H1 (cell line): ENCODE data around the gene ZNF516. TPM values are rescaled to one million over a fixed set of nuclear protein-coding genes. Genes with fewer than 3 reads are reported as not detected.

Experiments
- CTCF ChIA-PET: fragments of 300-600 bp; sonication (Branson Sonifier 250); formaldehyde crosslinking; loops from one replicate; lab custom pipeline; 2021; ENCODE audit not compliant: partially characterized antibody; lab: Charles Lee
- POLR2A ChIA-PET: fragments of 300-600 bp; sonication (Branson Sonifier 250); formaldehyde crosslinking; loops from one replicate; lab custom pipeline; 2021; ENCODE audit warnings: inconsistent platforms; ENCODE audit not compliant: partially characterized antibody; lab: Charles Lee
- DNase-seq, 2 experiments: peaks; one replicate each; pipeline versions ENCODE4 v3.0.0 to v3.0.0-alpha.2; 2010 to 2022; ENCODE audit warnings: low spot score in 2 of 2, low read depth in 1 of 2, mixed read lengths in 1 of 2
- FAIRE-seq: peaks from 2 replicates; lab custom pipeline; 2011; peaks lifted over from hg19 to GRCh38; lab: Jason Lieb, UNC
- H2AFZ ChIP-seq: 2 replicates; pipeline ENCODE4 v1.8.1; 2012; ENCODE audit warnings: low read length, inconsistent platforms
- H2AK5ac ChIP-seq: 2 replicates; pipeline ENCODE4 v1.6.1; 2013; ENCODE audit warnings: low read depth, low read length
- H2BK120ac ChIP-seq: replicated peaks from 2 replicates; pipeline ENCODE3; 2013; ENCODE audit warnings: low read depth, low read length, inconsistent platforms
- H2BK12ac ChIP-seq: 2 replicates; pipeline ENCODE4 v1.6.1; 2013; ENCODE audit warnings: low read depth, low read length
- H2BK15ac ChIP-seq: 2 replicates; pipeline ENCODE4 v1.6.1; 2013; ENCODE audit warnings: low read length
- H2BK20ac ChIP-seq: 2 replicates; pipeline ENCODE4 v1.6.1; 2013; ENCODE audit warnings: low read length
- H2BK5ac ChIP-seq: 2 replicates; pipeline ENCODE4 v1.6.1; 2013; ENCODE audit warnings: low read depth, low read length
- H3K14ac ChIP-seq: 2 replicates; pipeline ENCODE4 v1.6.1; 2013; ENCODE audit warnings: inconsistent platforms; ENCODE audit not compliant: insufficient read length
- H3K18ac ChIP-seq: 2 replicates; pipeline ENCODE4 v1.6.1; 2013; ENCODE audit warnings: low read length; ENCODE audit errors: extremely low read depth
- H3K23ac ChIP-seq: 2 replicates; pipeline ENCODE4 v1.6.1; 2013; ENCODE audit warnings: inconsistent platforms; ENCODE audit not compliant: insufficient read length
- H3K23me2 ChIP-seq: 2 replicates; pipeline ENCODE4 v1.6.1; 2013; ENCODE audit warnings: low read depth, low read length
- H3K27ac ChIP-seq: 2 replicates; pipeline ENCODE4 v1.6.1; 2011; ENCODE audit warnings: low read depth, low read length, inconsistent platforms
- H3K27me3 ChIP-seq, 4 experiments: replicated peaks in 1 of 4; 1 replicate in 1 of 4; 2 replicates in 3 of 4; pipeline versions ENCODE4 v1.6.1 to v1.8.1; 2011 to 2013; ENCODE audit warnings: low read length in 3 of 4, mild to moderate bottlenecking in 3 of 4, inconsistent platforms in 2 of 4, mixed read lengths in 2 of 4, moderate library complexity in 1 of 4; ENCODE audit not compliant: control insufficient read depth in 3 of 4, insufficient read depth in 3 of 4; ENCODE audit errors: extremely low read depth in 1 of 4
- H3K36me3 ChIP-seq, 4 experiments: 2 replicates each; pipeline versions ENCODE4 v1.6.1 to v1.8.1; 2011 to 2013; ENCODE audit warnings: mild to moderate bottlenecking in 4 of 4, low read length in 3 of 4, moderate library complexity in 2 of 4, control low read depth in 1 of 4, inconsistent platforms in 1 of 4; ENCODE audit not compliant: insufficient read depth in 4 of 4, control insufficient read depth in 2 of 4
- H3K4ac ChIP-seq: replicated peaks from 2 replicates; pipeline ENCODE3; 2013; ENCODE audit warnings: low read length, low read depth, mixed read lengths, inconsistent platforms; ENCODE audit not compliant: insufficient read length
- H3K4me1 ChIP-seq, 4 experiments: replicated peaks in 1 of 4; 1 replicate in 1 of 4; 2 replicates in 3 of 4; pipeline versions ENCODE4 v1.6.1 to v1.8.1; 2011 to 2013; ENCODE audit warnings: low read length in 3 of 4, inconsistent platforms in 2 of 4, mixed read lengths in 1 of 4; ENCODE audit not compliant: insufficient read depth in 4 of 4, control insufficient read depth in 3 of 4
- H3K4me2 ChIP-seq, 2 experiments: 2 replicates each; pipeline versions ENCODE4 v1.6.1 to v1.8.1; 2011 to 2013; ENCODE audit warnings: low read depth in 2 of 2, low read length in 2 of 2, control low read depth in 1 of 2, inconsistent platforms in 1 of 2, mild to moderate bottlenecking in 1 of 2; ENCODE audit not compliant: insufficient read depth in 1 of 2
- H3K4me3 ChIP-seq, 4 experiments: fragments of 200-600, 300-600 bp in 1 of 4; sonication (generic), shearing (Covaris generic), sonication (Bioruptor Twin) in 1 of 4; 2 replicates each; pipeline versions ENCODE4 v1.5.1 to v1.8.1; 2011 to 2016; ENCODE audit warnings: low read length in 4 of 4, low read depth in 3 of 4, control low read depth in 2 of 4, inconsistent platforms in 2 of 4, mild to moderate bottlenecking in 2 of 4, mixed read lengths in 1 of 4, moderate library complexity in 1 of 4; ENCODE audit not compliant: insufficient read depth in 2 of 4; ENCODE audit errors: extremely low read depth in 1 of 4
- H3K56ac ChIP-seq: replicated peaks from 2 replicates; pipeline ENCODE3; 2013; ENCODE audit warnings: low read depth, mild to moderate bottlenecking, mixed read lengths, low read length, inconsistent platforms; ENCODE audit not compliant: insufficient read length
- H3K79me1 ChIP-seq: 2 replicates; pipeline ENCODE4 v1.6.1; 2013; ENCODE audit warnings: low read depth, low read length, control low read depth
- H3K79me2 ChIP-seq, 2 experiments: 2 replicates each; pipeline versions ENCODE4 v1.6.1 to v1.8.1; 2012 to 2013; ENCODE audit warnings: low read length in 2 of 2, mild to moderate bottlenecking in 2 of 2, inconsistent platforms in 1 of 2; ENCODE audit not compliant: insufficient read depth in 2 of 2, control insufficient read depth in 1 of 2
- H3K9ac ChIP-seq, 4 experiments: replicated peaks in 1 of 4; 1 replicate in 1 of 4; 2 replicates in 3 of 4; pipeline versions ENCODE4 v1.6.1 to v1.8.1; 2011 to 2013; ENCODE audit warnings: low read depth in 3 of 4, low read length in 3 of 4, control low read depth in 2 of 4, mild to moderate bottlenecking in 2 of 4, moderate library complexity in 2 of 4, inconsistent platforms in 1 of 4; ENCODE audit errors: extremely low read depth in 1 of 4
- H3K9me3 ChIP-seq, 2 experiments: 2 replicates each; pipeline versions ENCODE4 v1.6.1 to v1.8.1; 2012 to 2013; ENCODE audit warnings: mild to moderate bottlenecking in 2 of 2, moderate library complexity in 2 of 2, control low read depth in 1 of 2, inconsistent platforms in 1 of 2, low read depth in 1 of 2, low read length in 1 of 2, mixed read lengths in 1 of 2; ENCODE audit not compliant: insufficient read depth in 2 of 2
- H4K20me1 ChIP-seq, 2 experiments: replicated peaks in 1 of 2; 2 replicates each; pipeline versions ENCODE3 to v1.8.1; 2011 to 2013; ENCODE audit warnings: inconsistent platforms in 2 of 2, low read length in 2 of 2, mild to moderate bottlenecking in 1 of 2; ENCODE audit not compliant: insufficient read depth in 2 of 2, control insufficient read depth in 1 of 2
- H4K5ac ChIP-seq: 2 replicates; pipeline ENCODE4 v1.6.1; 2013; ENCODE audit warnings: low read length, low read depth, mixed read lengths, inconsistent platforms; ENCODE audit not compliant: insufficient read length
- H4K8ac ChIP-seq: 2 replicates; pipeline ENCODE4 v1.8.0; 2013; ENCODE audit warnings: mild to moderate bottlenecking, moderate library complexity, low read length, inconsistent platforms; ENCODE audit not compliant: insufficient read depth; ENCODE audit errors: extremely low read depth
- H4K91ac ChIP-seq: replicated peaks from 2 replicates; pipeline ENCODE3; 2013; ENCODE audit warnings: low read length, mixed read lengths, inconsistent platforms; ENCODE audit not compliant: insufficient read length
- BRCA1 ChIP-seq: IDR thresholded peaks from 2 replicates; pipeline ENCODE4 v1.6.1; 2012; ENCODE audit warnings: low read depth, low read length, improper control_type of control experiment
- CEBPB ChIP-seq: IDR thresholded peaks from 2 replicates; pipeline ENCODE4 v1.6.1; 2012; ENCODE audit warnings: low read depth, low read length
- CREB1 ChIP-seq: IDR thresholded peaks from 2 replicates; pipeline ENCODE4 v1.6.1; 2012; ENCODE audit warnings: inconsistent platforms
- EGR1 ChIP-seq: IDR thresholded peaks from 2 replicates; pipeline ENCODE4 v1.6.1; 2011; ENCODE audit warnings: low read depth, low read length, borderline replicate concordance
- HDAC2 ChIP-seq, 2 experiments: fragments of 300-600 bp in 1 of 2; sonication (generic) in 1 of 2; IDR thresholded peaks; 2 replicates each; pipeline ENCODE4 v1.6.1; 2011 to 2012; ENCODE audit warnings: low read depth in 2 of 2, low read length in 2 of 2, mild to moderate bottlenecking in 2 of 2, moderate library complexity in 2 of 2, borderline replicate concordance in 1 of 2, inconsistent platforms in 1 of 2
- KDM5A ChIP-seq: fragments of 200-600 bp; IDR thresholded peaks from 2 replicates; pipeline ENCODE4 v1.7.1; 2012; ENCODE audit warnings: mild to moderate bottlenecking, low read length, inconsistent platforms, mixed read lengths
- MAX ChIP-seq: IDR thresholded peaks from 2 replicates; pipeline ENCODE4 v1.6.1; 2012; ENCODE audit warnings: inconsistent platforms
- POU5F1 ChIP-seq: IDR thresholded peaks from 2 replicates; pipeline ENCODE4 v1.6.1; 2011; ENCODE audit warnings: low read depth, mild to moderate bottlenecking, low read length, moderate library complexity
- RAD21 ChIP-seq, 2 experiments: IDR thresholded peaks in 1 of 2; conservative IDR thresholded peaks in 1 of 2; 2 replicates each; pipeline ENCODE4 v1.6.1; 2011; ENCODE audit warnings: low read depth in 2 of 2, low read length in 2 of 2, improper control_type of control experiment in 1 of 2, inconsistent platforms in 1 of 2, mild to moderate bottlenecking in 1 of 2, moderate library complexity in 1 of 2
- RNF2 ChIP-seq: fragments of 200-900, 300-1000 bp; sonication (generic); IDR thresholded peaks from 2 replicates; pipeline ENCODE4 v1.7.1; 2016; ENCODE audit warnings: borderline replicate concordance, low read depth, mild to moderate bottlenecking, antibody characterized with exemption, low read length; ENCODE audit not compliant: poor library complexity, severe bottlenecking; ENCODE audit errors: missing control alignments
- SIX5 ChIP-seq: IDR thresholded peaks from 2 replicates; pipeline ENCODE4 v1.6.1; 2011; ENCODE audit warnings: mild to moderate bottlenecking, low read depth, low read length
- SRF ChIP-seq: IDR thresholded peaks from 2 replicates; pipeline ENCODE4 v1.6.1; 2011; ENCODE audit warnings: mild to moderate bottlenecking, low read depth, low read length, moderate library complexity
- SUZ12 ChIP-seq: fragments of 200-600 bp; sonication (generic); IDR thresholded peaks from 2 replicates; pipeline ENCODE4 v1.6.1; 2012; ENCODE audit warnings: mild to moderate bottlenecking, inconsistent platforms, low read length, moderate library complexity, mixed read lengths
- TEAD4 ChIP-seq: IDR thresholded peaks from 2 replicates; pipeline ENCODE4 v1.6.1; 2012; ENCODE audit warnings: low read depth, low read length, inconsistent platforms, mixed read lengths
- WGBS, 2 experiments: shearing (Covaris generic) in 1 of 2; methylation state at CpG; one replicate each; pipeline versions ENCODE4 v1.1.6 to v1.1.7; 2013 to 2015; ENCODE audit warnings: low lambda C conversion rate in 2 of 2, mixed read lengths in 2 of 2, inconsistent platforms in 1 of 2, low coverage in 1 of 2, missing lambda C conversion rate in 1 of 2; ENCODE audit not compliant: insufficient replicate concordance in 2 of 2, insufficient coverage in 1 of 2, insufficient read length in 1 of 2; ENCODE audit errors: extremely low coverage in 1 of 2, missing lambda C conversion rate in 1 of 2; 5-methylcytosine and 5-hydroxymethylcytosine counted together
- polyA plus RNA-seq, 7 experiments: library from polyadenylated mRNA; depleted of rRNA in 3 of 7; stranded (reverse) in 5 of 7; unstranded in 2 of 7; fragments of >200 nt in 5 of 7; fragments of 200-250 nt in 2 of 7; gene quantifications; 1 replicate in 5 of 7; 2 replicates in 1 of 7; 4 replicates in 1 of 7; pipeline versions ENCODE4 v1.2.1 to v1.2.3, GENCODE V29; 2011 to 2013; ENCODE audit warnings: missing spikeins in 2 of 7, mixed read lengths in 2 of 7
- total RNA-seq: library from RNA; stranded (reverse); fragmentation: NEBNext Ultra II Directional; extraction: Animal tissue kit (Norgen Biotek cat#: 25700); gene quantifications from 2 replicates; pipeline ENCODE4 v1.2.1, GENCODE V29; 2021

Gene ZNF516
- total and polyA plus RNA-seq, 2 of the 8 experiments (the other 6 are each of a cell fraction or from before 2014, with no cell fraction given): 7.3 to 17.0 TPM

- Histone ChIP-seq H2BK120ac (no peak overlapping the region), H3K18ac (no peak overlapping the region), H2BK12ac (no peak overlapping the region), H3K79me1 (no peaks in the 10 kb centered on the region), H3K14ac (no peak overlapping the region), H4K20me1 (no peaks in the 10 kb centered on the region), H2BK5ac (no peak overlapping the region), H4K5ac (no peak overlapping the region), H4K91ac (no peak overlapping the region), H3K9me3 (no peaks in the 10 kb centered on the region), H3K36me3 (peaks cover 0 to 3% (median under 1%) of the 10 kb centered on the region in 4 experiments; a peak in 1 of 8 replicates), H2BK20ac (no peak overlapping the region), H3K23ac (no peak overlapping the region), H3K4ac (no peak overlapping the region), H2BK15ac (no peak overlapping the region), H3K56ac (no peak overlapping the region), H2AFZ (no peak overlapping the region), H3K4me2 (no peak overlapping the region), H3K4me3 (no peak overlapping the region), H3K23me2 (no peaks in the 10 kb centered on the region), H3K27ac (no peak overlapping the region), H3K4me1 (peaks cover 0 to 4% (median 2%) of the 10 kb centered on the region in 4 experiments; a peak in 3 of 7 replicates), H4K8ac (no peak overlapping the region), H3K9ac (no peak overlapping the region), H3K27me3 (no peaks in the 10 kb centered on the region), H3K79me2 (no peaks in the 10 kb centered on the region), H2AK5ac (no peak overlapping the region)
- FAIRE-seq (no peak), DNase-seq (no peak)
- ChIA-PET CTCF (interaction anchor here (0.6 to 1.0 kb wide), 2 partner anchors 9 to 162 kb away, joined by 3 read pairs; no protein-coding TSS in a partner anchor), POLR2A (no interaction called here)
- WGBS, 2 experiments: 93% methylated on average over 10 of the region's 10 CpGs; no CpG with 5 or more reads in 1 of the 2 experiments
- TF ChIP-seq SIX5 (no peak), RNF2 (no peak), POU5F1 (no peak), BRCA1 (no peak), SUZ12 (no peak), MAX (no peak), SRF (no peak), CEBPB (no peak), HDAC2 (IDR thresholded peaks at IDR 0.05; ENCODE audit: borderline replicate concordance in 1 of 2, low read depth in 2 of 2, low read length in 2 of 2) (no peak), TEAD4 (no peak), KDM5A (no peak), RAD21 (IDR thresholded peaks at IDR 0.05 in 1 of 2, conservative IDR thresholded peaks at IDR 0.05 in 1 of 2; ENCODE audit: low read depth in 2 of 2, low read length in 2 of 2) (no peak), EGR1 (no peak), CREB1 (no peak)
These were observed 124.4 kb downstream of the ZNF516 start for GRCh38 chr18:76370686-76371085.
